WERI-Rb-1 (cell line): ENCODE data around the gene ANO2.

Experiments used
- DNase-seq: peaks from one replicate; pipeline ENCODE4 v3.0.0-alpha.2; 2020
- H3K27ac ChIP-seq: fragments of 250-450 bp; sonication (Bioruptor Pico); 2 replicates; pipeline ENCODE4 v1.5.1; 2020; ENCODE audit warnings: mild to moderate bottlenecking, moderate library complexity
- H3K27me3 ChIP-seq: fragments of 250-450 bp; sonication (Bioruptor Pico); 2 replicates; pipeline ENCODE4 v1.5.1; 2021; ENCODE audit warnings: mild to moderate bottlenecking, low read depth, moderate library complexity; ENCODE audit not compliant: insufficient read depth, severe bottlenecking
- H3K36me3 ChIP-seq: fragments of 250-450 bp; sonication (Bioruptor Pico); 2 replicates; pipeline ENCODE4 v1.5.1; 2020; ENCODE audit warnings: mild to moderate bottlenecking, moderate library complexity
- H3K4me3 ChIP-seq: 2 replicates; pipeline ENCODE4 v1.5.1; 2011; ENCODE audit warnings: low read depth, mild to moderate bottlenecking, control low read depth, low read length
- H3K9me3 ChIP-seq: fragments of 250-450 bp; sonication (Bioruptor Pico); 2 replicates; pipeline ENCODE4 v1.5.1; 2021; ENCODE audit warnings: mild to moderate bottlenecking, moderate library complexity; ENCODE audit not compliant: severe bottlenecking
- TF ChIP-seq, protein P1 (sequence below): IDR thresholded peaks from 2 replicates; pipeline ENCODE4 v1.5.1; 2011; ENCODE audit warnings: low read depth, mild to moderate bottlenecking, control low read depth, inconsistent platforms, low read length

ANO2 gene

DNA sequence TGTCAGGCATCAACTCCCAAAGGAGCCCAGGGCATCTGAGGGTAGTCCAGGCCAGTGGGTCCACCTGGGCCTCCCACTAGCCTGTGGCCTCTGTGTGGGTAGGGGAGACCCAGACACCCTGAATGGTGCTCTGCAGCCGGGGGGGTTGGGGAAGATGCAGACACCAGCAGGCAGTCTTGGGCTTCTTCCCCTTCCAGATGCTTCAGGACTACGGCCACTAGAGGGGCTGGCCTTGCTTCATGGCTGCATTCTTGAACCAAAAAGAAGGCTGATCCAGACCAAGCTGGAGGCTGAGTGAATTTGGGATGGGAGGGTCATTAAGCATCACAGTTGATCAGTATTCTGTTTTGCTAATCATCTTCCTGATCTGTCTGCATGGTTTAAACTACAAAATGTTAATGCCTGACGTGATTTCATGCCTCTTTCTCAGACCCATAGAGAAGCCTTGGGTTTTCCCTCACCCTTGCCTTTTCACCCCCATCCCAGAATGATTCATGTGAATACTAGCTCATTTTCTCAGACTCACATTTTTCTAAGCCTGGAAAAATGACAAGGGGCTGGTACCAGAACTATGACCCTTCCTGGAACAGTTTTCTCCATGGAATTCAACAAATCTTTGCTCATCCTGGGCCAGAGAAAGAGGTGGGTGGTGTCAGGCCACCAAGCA, 379.0 kb downstream of the ANO2 start:
- Histone ChIP-seq H3K36me3 (peaks cover 11% of the 10 kb centered on the region; the same call in 1 of the 2 replicates), H3K27ac (no peak overlapping the region), H3K27me3 (no peaks in the 10 kb centered on the region), H3K9me3 (no peaks in the 10 kb centered on the region), H3K4me3 (no peak overlapping the region)
- TF ChIP-seq, protein P1, sequence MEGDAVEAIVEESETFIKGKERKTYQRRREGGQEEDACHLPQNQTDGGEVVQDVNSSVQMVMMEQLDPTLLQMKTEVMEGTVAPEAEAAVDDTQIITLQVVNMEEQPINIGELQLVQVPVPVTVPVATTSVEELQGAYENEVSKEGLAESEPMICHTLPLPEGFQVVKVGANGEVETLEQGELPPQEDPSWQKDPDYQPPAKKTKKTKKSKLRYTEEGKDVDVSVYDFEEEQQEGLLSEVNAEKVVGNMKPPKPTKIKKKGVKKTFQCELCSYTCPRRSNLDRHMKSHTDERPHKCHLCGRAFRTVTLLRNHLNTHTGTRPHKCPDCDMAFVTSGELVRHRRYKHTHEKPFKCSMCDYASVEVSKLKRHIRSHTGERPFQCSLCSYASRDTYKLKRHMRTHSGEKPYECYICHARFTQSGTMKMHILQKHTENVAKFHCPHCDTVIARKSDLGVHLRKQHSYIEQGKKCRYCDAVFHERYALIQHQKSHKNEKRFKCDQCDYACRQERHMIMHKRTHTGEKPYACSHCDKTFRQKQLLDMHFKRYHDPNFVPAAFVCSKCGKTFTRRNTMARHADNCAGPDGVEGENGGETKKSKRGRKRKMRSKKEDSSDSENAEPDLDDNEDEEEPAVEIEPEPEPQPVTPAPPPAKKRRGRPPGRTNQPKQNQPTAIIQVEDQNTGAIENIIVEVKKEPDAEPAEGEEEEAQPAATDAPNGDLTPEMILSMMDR, result no peak
- no peak for DNase-seq

DNA sequence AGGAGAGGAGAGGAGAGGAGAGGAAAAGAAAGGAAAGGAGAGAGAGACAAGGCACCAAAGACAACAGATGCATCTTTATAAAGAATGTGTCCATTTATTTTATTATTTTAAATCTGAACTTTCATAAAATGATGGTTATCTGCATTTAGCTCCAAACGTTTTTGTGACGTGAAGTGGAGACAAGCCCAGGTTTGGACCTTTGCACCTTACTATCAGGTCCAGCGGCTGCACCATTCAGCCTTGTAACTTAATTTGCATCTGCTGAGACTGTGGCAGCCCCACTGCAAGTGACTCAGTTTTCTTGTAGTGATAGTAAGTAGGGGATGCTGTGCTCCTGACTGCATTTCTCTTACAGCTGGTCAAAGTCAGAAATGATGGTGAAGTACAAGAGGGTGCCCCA, 382.5 kb downstream of the ANO2 start:
- TF ChIP-seq, protein P1, result no peak
- Histone ChIP-seq H3K9me3 (no peaks in the 10 kb centered on the region), H3K36me3 (peaks cover 13% of the 10 kb centered on the region), H3K27me3 (no peaks in the 10 kb centered on the region), H3K27ac (no peak overlapping the region), H3K4me3 (no peak overlapping the region)
- DNase-seq, result no peak

DNA sequence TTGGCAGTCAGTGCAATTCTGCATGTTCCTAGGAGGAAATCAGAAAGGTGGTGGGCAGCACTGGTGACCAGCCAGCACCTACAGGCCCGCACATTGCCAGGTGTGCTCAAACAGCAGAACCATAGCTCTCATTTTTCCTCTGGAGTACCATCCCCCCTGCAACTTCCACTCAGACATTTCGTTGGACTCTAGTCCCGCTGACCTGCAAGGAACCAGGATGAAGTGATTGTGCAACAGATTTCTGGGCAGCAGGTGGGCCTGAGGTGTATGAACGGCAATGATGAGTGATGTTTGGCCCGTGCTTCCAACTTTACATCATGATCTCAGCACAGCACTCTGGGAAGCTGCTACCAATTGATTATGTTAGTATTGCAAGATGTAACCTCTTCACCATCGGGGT, 383.2 kb downstream of the ANO2 start:
- TF ChIP-seq, protein P1, result no peak
- Histone ChIP-seq H3K9me3 (no peaks in the 10 kb centered on the region), H3K36me3 (peaks cover 13% of the 10 kb centered on the region), H3K27ac (no peak overlapping the region), H3K27me3 (no peaks in the 10 kb centered on the region), H3K4me3 (no peak overlapping the region)
- no peak for DNase-seq

DNA sequence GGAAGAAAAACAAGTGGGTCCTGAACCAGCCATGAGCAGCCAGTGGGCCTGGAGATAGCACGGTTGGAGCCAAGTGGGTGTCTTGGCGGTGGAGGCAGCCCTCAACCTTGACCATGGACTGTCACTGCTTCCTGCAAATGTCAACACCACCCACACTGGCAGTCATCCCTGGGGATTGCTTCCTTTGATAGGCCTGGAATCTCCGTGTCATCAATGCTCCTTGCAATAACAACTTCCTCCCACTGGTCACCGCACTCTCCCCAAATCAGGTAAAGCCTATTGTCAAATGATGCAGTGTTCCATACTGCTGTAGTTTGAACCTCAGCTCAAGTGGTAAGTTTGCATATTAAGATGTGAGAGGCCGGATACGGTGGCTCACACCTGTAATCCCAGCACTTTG, 384.0 kb downstream of the ANO2 start:
- Histone ChIP-seq H3K36me3 (peaks cover 16% of the 10 kb centered on the region), H3K27ac (no peak overlapping the region), H3K4me3 (no peak overlapping the region), H3K27me3 (no peaks in the 10 kb centered on the region), H3K9me3 (peaks cover 2% of the 10 kb centered on the region)
- TF ChIP-seq, protein P1, result no peak
- no peak for DNase-seq

DNA sequence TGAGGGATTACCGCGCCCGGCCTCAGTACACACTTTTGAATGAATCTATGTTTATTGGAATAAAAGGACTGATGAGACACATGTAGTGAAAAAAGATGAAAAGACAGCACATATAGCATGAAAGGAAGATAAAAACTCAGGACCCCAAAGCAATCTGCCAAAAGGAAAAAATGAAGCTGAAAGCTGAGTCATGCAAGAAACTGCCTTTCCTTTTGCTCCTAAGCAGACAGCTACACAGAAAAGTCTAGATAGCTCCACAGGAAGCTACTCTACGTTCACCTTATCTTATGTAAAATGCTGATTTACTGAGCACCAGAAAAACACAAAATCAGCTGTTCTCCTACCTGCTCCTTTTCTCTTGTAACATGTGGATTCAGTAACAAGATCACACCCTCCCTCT, 384.8 kb downstream of the ANO2 start:
- Histone ChIP-seq H3K4me3 (no peak overlapping the region), H3K9me3 (peaks cover 3% of the 10 kb centered on the region), H3K36me3 (peaks cover 17% of the 10 kb centered on the region), H3K27ac (no peak overlapping the region), H3K27me3 (no peaks in the 10 kb centered on the region)
- TF ChIP-seq, protein P1, result no peak
- DNase-seq, result no peak

DNA sequence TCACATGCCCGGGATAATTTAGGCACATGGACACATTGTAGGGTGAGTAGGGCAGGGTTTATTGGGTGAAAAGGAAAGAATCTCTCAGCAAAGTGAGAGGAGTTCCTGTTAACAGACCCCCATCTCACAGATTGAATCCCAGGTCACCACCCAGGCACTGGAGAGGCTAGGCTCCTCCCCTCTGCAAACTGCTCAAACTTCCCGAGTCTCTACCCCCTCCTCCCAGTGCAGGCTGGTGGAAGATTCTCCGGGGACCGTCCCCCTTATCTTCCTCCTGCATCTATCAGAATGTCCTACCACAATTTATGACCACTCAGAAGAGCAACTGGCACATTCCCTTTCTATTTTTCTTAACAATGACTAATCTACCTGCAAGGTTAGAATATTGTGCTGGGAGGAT, 387.2 kb downstream of the ANO2 start:
- TF ChIP-seq, protein P1, result no peak
- DNase-seq, result no peak
- H3K36me3 ChIP-seq, result peaks cover 13% of the 10 kb centered on the region

More for the DNA sequence above, 387.2 kb downstream of the ANO2 start:
- H3K4me3 ChIP-seq, result no peak overlapping the region
- H3K9me3 ChIP-seq, result peaks cover 3% of the 10 kb centered on the region
- H3K27me3 ChIP-seq, result no peaks in the 10 kb centered on the region
- H3K27ac ChIP-seq, result no peak overlapping the region
